ENCODE measurements around the gene RARRES1. TPM values are rescaled to one million over a fixed set of nuclear protein-coding genes. Genes with fewer than 3 reads are reported as not detected.

The RARRES1 gene
- total RNA-seq, 1 experiment from 2014 or later: 0.35 TPM

GRCh38 chr3:158672215-158673176 is 59.8 kb downstream of the RARRES1 start, which contains the start of gene LXN:
TSS of gene LXN (minus strand) at chr3:158672648. CDS start at chr3:158672478, 170 bp downstream.
- Mint-ChIP-seq H3K27me3 (ENCODE audit: low read depth) (no peaks in the 10 kb centered on the region), H3K4me1 (peaks cover 17% of the 10 kb centered on the region), H3K9me3 (no peaks in the 10 kb centered on the region), H3K4me3 (peak within 1 kb of the TSS; percentile 87), H3K36me3 (peaks cover 9% of the 10 kb centered on the region; the same call in 1 of the 2 replicates), H3K27ac (peak within 1 kb of the TSS; percentile 94)
- ChIA-PET CTCF (interaction anchor here (0.6 to 1.5 kb wide), 17 partner anchors 11 to 1066 kb away, joined by 3 to 25 read pairs (median 4); partner anchors contain the start of genes GFM1 and MLF1), POLR2A (interaction anchor here (1.0 kb wide), 1 partner anchor 28 kb away, joined by 3 read pairs; the partner anchor contains the start of gene GFM1)
- peak; percentile 99 for ATAC-seq
- peak; percentile 95 for DNase-seq (ENCODE audit: low spot score)
- peak; percentile 61 for TF ChIP-seq SP1 (CRISPR knock-in tag; conservative IDR thresholded peaks at IDR 0.05)
- 0 out of 2 replicates have a peak, but pooled peaks have one; percentile 46 for TF ChIP-seq CREM (CRISPR knock-in tag; IDR thresholded peaks at IDR 0.05)
- TF ChIP-seq IRF2 (CRISPR knock-in tag; IDR thresholded peaks at IDR 0.05; ENCODE audit: borderline replicate concordance, low read depth): no peak
- TF ChIP-seq ZNF138 (CRISPR knock-in tag; conservative IDR thresholded peaks at IDR 0.05): no peak
- TF ChIP-seq CTCF (IDR thresholded peaks at IDR 0.05): peak; percentile 16; the same call in 1 of the 2 replicates
- no peak for TF ChIP-seq IRF1 (CRISPR knock-in tag; IDR thresholded peaks at IDR 0.05)
- no peak for TF ChIP-seq NR1H2 (CRISPR knock-in tag; IDR thresholded peaks at IDR 0.05)
- no peak for TF ChIP-seq E2F4 (CRISPR knock-in tag; IDR thresholded peaks at IDR 0.05; ENCODE audit: borderline replicate concordance, low read depth)
- 0 out of 2 replicates have a peak, but pooled peaks have one; percentile 62 for TF ChIP-seq FOXP1 (CRISPR knock-in tag; IDR thresholded peaks at IDR 0.05; ENCODE audit: borderline replicate concordance)
- TF ChIP-seq ERG (CRISPR knock-in tag; IDR thresholded peaks at IDR 0.05): no peak
- no peak for TF ChIP-seq NFE2L1 (CRISPR knock-in tag; IDR thresholded peaks at IDR 0.05)
- TF ChIP-seq USF1 (CRISPR knock-in tag; IDR thresholded peaks at IDR 0.05): 0 out of 2 replicates have a peak, but pooled peaks have one; percentile 27
- TF ChIP-seq CBFB (CRISPR knock-in tag; IDR thresholded peaks at IDR 0.05; ENCODE audit: low read depth): no peak
- TF ChIP-seq MYBL2 (CRISPR knock-in tag; IDR thresholded peaks at IDR 0.05): peak; percentile 54; the same call in 1 of the 2 replicates
- no peak for TF ChIP-seq RELA (CRISPR knock-in tag; IDR thresholded peaks at IDR 0.05; ENCODE audit: borderline replicate concordance)
- TF ChIP-seq NR2C2 (CRISPR knock-in tag; IDR thresholded peaks at IDR 0.05): no peak
- TF ChIP-seq AFF4 (CRISPR knock-in tag; IDR thresholded peaks at IDR 0.05; ENCODE audit: borderline replicate concordance): no peak
- 0 out of 2 replicates have a peak, but pooled peaks have one; percentile 38 for TF ChIP-seq ESRRA (CRISPR knock-in tag; IDR thresholded peaks at IDR 0.05; ENCODE audit: borderline replicate concordance)
- no peak for TF ChIP-seq USF2 (CRISPR knock-in tag; IDR thresholded peaks at IDR 0.05)
- TF ChIP-seq TEAD1 (CRISPR knock-in tag; IDR thresholded peaks at IDR 0.05): 0 out of 2 replicates have a peak, but pooled peaks have one; percentile 47
- no peak for TF ChIP-seq ATF1 (CRISPR knock-in tag; IDR thresholded peaks at IDR 0.05)
- peak; percentile 21; the same call in 1 of the 2 replicates for TF ChIP-seq ZNF423 (CRISPR knock-in tag; IDR thresholded peaks at IDR 0.05)
- TF ChIP-seq FOXP4 (CRISPR knock-in tag; IDR thresholded peaks at IDR 0.05): no peak
